ENCODE data around the gene CROCC2.

CROCC2 gene

GRCh38 chr2:240986787-240987411, 80.8 kb downstream of the CROCC2 start:
- ChIA-PET POLR2A (no interaction called here), CTCF (interaction anchor here (1.5 kb wide), 1 partner anchor 73 kb away, joined by 4 read pairs; no protein-coding TSS in a partner anchor)
- no peak for TF ChIP-seq CTCF (IDR thresholded peaks at IDR 0.05; ENCODE audit: insufficient read depth, low read length, missing control alignments)
- peak; percentile 7 for DNase-seq (ENCODE audit: low read depth, low spot score)
- H3K4me3 ChIP-seq (ENCODE audit: low read depth, low read length) = no peak overlapping the region

- ChIA-PET CTCF (no interaction called here), POLR2A (no interaction called here)
- TF ChIP-seq CTCF (IDR thresholded peaks at IDR 0.05; ENCODE audit: insufficient read depth, low read length, missing control alignments) = no peak
- no peak for DNase-seq (ENCODE audit: low read depth, low spot score)
- no peak overlapping the region for H3K4me3 ChIP-seq (ENCODE audit: low read depth, low read length)
These were observed 81.5 kb downstream of the CROCC2 start for GRCh38 chr2:240987588-240987987.

- ChIA-PET CTCF (interaction anchor here (0.8 to 1.7 kb wide), 2 partner anchors 74 to 76 kb away, joined by 3 to 8 read pairs; no protein-coding TSS in a partner anchor), POLR2A (no interaction called here)
- DNase-seq (ENCODE audit: low read depth, low spot score) = no peak
- TF ChIP-seq CTCF (IDR thresholded peaks at IDR 0.05; ENCODE audit: insufficient read depth, low read length, missing control alignments) = no peak
- H3K4me3 ChIP-seq (ENCODE audit: low read depth, low read length) = no peak overlapping the region
These were observed 82.0 kb downstream of the CROCC2 start for GRCh38 chr2:240988146-240988545.

GRCh38 chr2:240988571-240989271, 82.6 kb downstream of the CROCC2 start:
- ChIA-PET CTCF (interaction anchor here (0.8 to 1.7 kb wide), 3 partner anchors 75 to 138 kb away, joined by 3 to 8 read pairs (median 3); no protein-coding TSS in a partner anchor), POLR2A (no interaction called here)
- TF ChIP-seq CTCF (IDR thresholded peaks at IDR 0.05; ENCODE audit: insufficient read depth, low read length, missing control alignments) = no peak
- no peak for DNase-seq (ENCODE audit: low read depth, low spot score)
- H3K4me3 ChIP-seq (ENCODE audit: low read depth, low read length) = no peak overlapping the region

- no peak for DNase-seq (ENCODE audit: low read depth, low spot score)
- H3K4me3 ChIP-seq (ENCODE audit: low read depth, low read length) = no peak overlapping the region
- ChIA-PET POLR2A (no interaction called here), CTCF (interaction anchor here (0.9 to 1.7 kb wide), 2 partner anchors 76 to 138 kb away, joined by 3 to 8 read pairs; no protein-coding TSS in a partner anchor)
- peak; percentile 61 for TF ChIP-seq CTCF (IDR thresholded peaks at IDR 0.05; ENCODE audit: insufficient read depth, low read length, missing control alignments)
These were observed 83.5 kb downstream of the CROCC2 start for GRCh38 chr2:240989451-240990265.

GRCh38 chr2:240990266-240990529, 84.1 kb downstream of the CROCC2 start:
- no peak for TF ChIP-seq CTCF (IDR thresholded peaks at IDR 0.05; ENCODE audit: insufficient read depth, low read length, missing control alignments)
- POLR2A ChIA-PET = no interaction called here
- H3K4me3 ChIP-seq (ENCODE audit: low read depth, low read length) = no peak overlapping the region
- no peak for DNase-seq (ENCODE audit: low read depth, low spot score)
- CTCF ChIA-PET = no interaction called here
